Activated naive CD4-positive, alpha-beta T cell treated with Interleukin-2 at 50 U/mL for 16 hours (primary cell): ENCODE results near the gene ARL13B.
"Not testable (repeated sequence)": the region's sequence is repeated elsewhere in the genome, so short reads cannot be mapped to it uniquely, and the experiment has no call there.

Source experiments
- DNase-seq: peaks from one replicate; pipeline ENCODE4 v3.0.0-alpha.2; 2020

The ARL13B gene

DNA sequence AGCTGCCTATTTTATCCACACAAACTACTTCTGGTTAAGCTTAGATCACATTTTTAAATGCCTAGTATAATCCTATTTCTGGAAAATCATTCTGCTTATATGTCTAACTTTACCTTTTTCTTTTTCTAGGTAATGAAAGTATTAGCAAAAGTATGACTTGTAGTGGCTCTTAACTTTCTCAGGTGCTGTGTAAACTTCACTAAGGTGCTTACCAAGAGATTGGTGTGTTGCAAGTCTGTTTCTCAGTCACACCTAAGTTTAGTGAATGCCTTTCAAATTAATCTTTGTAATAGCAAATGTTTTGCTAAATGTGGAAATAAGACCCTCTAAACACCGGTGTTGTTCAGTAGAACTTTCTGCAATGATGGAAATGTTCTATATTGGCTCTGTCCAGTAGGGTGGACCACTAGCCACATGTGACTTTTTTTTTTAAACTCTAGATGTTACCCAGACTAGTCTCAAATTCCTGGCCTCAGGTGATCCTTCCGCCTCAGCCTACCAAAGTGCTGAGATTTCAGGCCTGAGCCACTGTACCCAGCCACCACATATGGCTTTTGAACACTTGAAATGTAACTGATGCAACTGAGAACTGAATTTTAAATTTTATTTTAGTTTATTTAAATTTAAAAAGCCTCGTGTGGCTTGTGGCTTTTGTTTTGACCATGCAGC, 22.0 kb downstream of the ARL13B start:
- DNase-seq: no peak

DNA sequence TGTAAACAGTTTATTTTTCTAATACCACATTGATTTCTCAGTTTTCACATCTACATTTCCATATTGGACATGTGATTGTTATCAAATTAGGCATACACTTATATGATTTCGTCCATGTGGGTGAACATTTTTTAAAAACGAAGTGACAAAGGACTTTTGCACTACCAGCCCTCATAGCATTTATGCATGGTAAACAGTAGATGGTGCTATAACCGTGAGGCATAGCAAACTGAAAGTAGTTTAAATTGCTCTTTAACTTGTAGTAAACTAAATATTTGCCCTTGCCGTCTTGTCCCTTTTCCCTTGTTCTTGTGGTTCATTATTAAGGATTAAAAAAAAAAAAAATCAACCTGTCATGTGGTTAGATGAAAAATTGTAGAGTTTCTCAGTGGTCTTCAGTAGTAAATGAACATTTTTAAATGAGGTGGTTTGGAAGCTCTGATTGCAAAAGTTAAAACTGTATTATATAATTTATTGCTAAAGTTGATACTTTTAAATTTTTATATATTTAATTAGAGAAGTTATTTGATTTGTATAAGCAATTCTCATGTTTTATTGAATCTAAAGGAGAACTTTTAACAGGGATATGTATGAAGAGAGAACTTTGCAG, 24.5 kb downstream of the ARL13B start:
- no peak for DNase-seq

DNA sequence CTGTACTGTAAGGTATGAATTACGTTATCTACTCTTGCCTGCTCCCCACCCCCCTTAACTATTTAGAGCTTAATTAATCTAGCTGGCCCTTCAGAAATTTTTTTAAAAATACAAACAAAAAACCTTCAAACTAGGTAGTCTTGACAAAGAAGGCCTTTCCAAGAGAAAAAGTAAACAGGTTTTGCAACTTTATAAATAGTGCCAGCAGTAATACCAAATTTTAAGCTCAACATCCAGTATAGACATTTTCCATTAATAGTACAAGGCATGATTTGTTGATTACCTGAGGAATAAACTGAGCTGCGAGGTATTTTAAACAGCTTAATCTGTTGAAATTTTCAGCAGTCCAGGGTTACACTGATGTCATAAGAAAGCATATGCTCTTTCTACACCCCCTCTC, 28.3 kb downstream of the ARL13B start:
- DNase-seq: no peak

DNA sequence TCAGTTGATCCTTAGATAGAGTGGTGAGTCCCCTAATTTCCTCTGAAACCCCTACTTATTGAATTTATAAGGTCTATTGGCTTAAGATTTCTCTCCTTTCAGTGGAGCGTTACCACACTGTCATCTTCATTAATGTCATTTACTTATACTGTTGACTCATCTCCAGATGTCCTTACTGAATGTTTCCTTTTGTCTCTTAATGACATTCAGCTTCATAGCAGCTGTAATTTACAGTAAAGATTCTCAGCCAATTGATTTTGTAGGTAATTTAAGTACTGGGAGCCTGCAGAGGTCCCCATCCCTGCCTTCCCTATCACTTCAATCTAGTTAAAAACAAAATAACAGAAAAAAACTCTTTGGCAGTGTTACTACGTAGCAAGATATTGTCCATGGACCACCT, 29.7 kb downstream of the ARL13B start:
- DNase-seq: no peak

DNA sequence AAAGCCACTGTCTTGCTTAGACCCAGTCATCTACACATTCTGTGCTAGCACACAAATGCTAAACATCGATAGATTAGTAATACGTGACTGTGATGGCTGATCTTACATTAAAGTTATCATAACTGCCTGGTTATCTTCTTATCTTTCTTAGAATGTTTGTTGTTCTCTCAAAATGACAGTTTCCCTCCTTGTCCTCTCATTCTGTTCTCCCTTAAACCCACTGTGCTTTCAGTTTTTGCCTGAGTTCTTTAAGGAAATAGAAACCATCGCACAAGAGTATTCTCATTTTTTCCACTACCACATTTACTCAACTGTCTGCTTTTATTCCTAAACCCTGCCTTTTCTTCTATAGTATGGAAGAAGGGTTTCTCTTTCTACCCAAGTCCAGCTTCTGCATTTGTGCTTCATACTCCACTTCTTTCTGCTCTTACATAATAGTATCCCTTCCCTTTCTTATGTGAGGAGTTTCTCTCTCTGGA, 31.3 kb downstream of the ARL13B start:
- DNase-seq: no peak

DNA sequence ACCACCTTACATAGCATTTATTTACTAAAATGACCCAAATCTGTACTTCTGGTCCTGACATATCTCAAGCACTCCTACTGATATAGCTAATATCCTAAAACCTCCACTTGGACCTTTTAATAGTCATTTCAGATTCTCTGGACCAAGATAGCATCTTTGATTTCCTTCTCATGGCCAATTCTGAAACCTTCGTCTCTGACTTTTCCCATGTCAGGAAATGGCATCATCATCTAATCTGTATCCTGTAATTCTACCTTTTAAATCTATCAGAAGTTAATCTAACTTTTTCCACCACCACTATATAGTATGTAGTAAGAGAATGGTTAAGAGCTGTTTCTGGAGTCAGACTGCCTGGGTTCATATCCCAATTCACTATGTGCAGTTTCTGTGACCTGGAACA, 32.2 kb downstream of the ARL13B start:
- DNase-seq: no peak

DNA sequence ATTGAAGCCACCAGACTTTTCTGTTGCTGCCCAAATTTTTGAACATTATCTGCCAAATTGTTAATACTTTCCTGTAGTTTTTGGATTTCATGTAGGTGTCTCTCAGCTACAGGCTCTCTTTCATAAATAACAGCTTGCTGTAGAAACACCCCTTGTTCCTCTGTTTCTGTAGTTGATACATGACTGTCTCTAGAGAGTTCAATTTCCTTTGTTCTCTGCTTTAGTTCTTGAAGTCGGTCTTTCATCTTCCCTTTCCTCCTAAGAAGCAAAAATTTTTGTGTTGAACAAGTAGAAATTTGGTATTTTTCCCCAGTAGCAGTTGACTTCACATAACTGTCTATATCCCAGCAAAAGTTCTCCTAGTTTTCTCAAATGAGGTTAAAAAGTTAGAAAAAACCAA, 35.1 kb downstream of the ARL13B start:
- DNase-seq: no peak

DNA sequence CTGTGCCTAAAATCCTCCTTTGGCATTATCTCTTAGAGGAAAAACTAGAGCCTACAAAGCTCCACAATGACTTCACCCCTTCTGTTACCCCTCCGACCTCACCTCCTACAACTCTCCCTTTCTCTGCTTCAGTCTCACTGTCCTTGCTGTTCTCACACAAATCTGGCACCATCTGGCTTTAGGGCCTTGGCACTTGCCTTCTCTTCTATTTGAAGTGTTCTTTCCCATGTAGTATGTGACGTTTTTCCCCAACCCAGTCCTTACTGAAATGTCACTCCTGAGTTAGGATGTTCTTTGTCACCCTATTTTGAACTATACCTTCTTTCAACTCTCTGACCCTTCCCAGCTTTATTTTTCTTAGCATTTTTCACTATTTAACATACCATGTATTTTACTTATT, 39.7 kb downstream of the ARL13B start:
- no peak for DNase-seq

DNA sequence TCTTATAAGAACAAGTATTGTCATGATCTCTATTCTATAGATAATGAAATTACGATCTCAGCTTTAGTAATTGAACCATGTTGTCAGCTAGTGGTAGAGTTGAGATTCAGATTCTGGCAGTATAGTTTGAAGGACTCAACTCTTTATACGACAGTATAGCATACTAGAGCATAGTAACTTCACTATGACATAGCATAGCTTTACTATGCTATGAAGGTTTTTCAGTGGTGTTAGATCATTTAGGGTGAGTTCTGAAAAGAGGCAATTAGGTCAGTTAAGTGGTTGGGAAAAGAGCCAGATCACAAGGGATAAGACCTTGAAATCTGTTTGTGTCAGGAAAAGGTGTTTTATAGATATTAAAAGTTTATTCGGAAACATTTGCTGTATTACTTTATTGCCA, 40.3 kb downstream of the ARL13B start:
- no peak for DNase-seq

DNA sequence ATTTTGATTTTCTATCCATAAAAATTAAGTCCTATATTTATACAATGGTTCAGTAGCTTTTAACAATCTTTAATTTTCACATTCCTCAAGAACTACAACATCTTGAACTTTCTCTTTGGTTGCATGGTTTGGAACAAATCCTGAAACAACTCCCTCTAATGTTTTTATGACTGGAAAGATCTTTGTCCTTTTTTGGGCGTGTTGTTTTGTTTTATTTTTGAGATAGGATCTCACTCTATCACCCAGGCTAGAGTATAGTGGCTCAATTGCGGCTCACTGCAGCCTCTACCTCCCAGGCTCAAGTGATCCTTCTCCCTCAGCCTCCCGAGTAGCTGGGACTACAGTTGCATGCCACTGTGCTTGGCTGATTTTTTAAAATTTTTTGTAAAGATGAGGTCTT, 44.4 kb downstream of the ARL13B start:
- DNase-seq: no peak

DNA sequence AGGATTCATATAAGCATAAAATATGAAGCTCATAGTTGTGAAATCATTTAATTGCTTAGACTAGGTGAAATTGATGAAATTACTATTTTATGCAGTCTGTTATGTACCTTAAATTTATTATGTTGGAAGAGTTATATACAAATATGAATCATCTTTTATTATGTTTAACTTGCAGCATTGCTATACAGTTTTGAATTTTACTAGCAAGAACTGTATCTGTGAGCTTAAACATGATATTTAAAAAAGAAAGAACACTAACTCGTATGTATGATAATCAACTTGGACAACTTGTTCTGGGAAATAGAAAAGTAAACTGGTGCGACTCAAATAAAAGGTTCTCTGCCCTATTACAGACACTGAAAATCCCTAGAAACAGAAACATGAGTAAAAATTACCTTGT, 46.7 kb downstream of the ARL13B start:
- no peak for DNase-seq

DNA sequence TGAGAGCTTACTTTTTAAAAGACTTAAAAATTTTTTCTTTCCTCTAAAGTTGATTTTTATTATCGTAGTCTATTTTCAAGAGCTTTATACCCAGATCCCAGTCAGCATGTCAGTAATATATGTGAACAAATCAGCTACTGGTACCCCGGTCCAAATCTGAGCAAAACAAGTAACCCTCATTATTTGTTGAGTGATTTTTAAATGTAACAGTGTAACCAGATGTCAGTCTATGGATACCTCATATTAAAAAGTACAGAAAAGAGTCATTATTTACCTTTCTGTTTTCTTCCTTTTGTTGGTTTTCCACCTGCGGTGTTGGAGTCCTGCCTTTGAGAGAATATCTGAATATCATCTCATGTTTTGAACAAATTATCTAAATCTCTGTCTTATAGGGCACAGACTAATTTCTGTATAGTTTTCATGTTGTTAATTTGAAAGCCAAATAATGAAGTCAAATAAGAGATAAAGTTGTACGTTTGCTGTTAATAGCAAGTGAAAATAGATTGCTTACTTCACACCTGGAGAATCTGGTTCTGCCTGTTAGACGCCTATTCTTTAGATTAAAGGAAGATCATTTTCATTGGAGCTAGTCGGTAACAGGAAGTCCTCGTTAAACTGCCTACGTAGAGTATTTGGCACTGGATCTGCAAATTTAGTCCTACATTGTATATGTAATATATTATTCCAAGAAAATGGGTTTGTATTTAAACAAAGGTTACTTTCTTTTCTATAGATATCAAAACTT, 48.3 kb downstream of the ARL13B start, which contains the start of gene STX19:
STX19 (minus strand) TSS at position 505 of the 745 bp plus-strand sequence. CDS start 13,328 bp downstream, outside the sequence.
- DNase-seq: no peak

DNA sequence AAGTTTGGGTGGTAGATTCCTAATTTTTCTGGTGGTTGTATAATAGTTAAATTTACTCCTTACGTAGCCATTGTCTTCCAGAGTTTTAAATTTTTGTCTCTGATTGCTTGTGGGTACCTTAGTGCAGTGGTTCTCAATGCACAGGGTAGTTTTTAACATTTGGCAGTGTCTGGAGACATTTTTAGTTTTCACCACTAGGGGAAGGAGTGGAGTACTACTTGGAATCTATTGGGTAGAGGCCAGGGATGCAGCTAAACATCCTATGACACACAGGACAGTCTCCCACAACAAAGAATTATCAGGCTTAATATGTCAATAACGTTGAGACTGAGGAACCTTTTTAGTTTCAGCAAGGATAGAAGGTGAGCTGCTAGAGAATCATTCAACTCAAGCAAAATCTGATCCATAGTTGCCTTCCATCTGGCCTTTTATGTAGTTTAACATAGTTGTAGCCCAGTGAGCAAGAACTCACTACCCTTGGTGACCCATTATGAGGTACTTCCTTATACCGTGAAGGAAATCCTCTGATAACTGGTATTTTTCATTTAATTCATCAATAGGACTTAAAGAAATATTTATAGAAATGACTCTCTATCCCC, 57.1 kb downstream of the ARL13B start:
- DNase-seq: no peak

DNA sequence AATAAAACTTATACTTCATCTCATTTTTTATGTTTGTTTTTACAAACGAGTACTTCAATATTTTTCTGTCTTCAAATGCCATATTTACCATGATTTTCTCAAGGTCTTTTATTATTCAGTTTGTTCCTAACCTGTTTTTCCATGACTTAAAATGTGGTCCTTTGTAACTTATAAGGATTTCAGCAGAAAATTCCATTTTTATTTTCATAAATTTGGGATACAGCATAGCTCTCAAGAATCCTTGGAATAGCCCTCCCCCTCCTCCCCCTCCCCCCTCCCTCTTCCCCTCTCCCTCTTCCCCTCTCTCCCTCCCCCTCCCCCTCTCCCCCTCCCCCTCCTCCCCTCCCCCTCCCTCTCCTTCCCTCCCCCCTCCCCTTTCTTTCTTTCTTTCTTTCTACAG, 63.3 kb downstream of the ARL13B start:
- no peak for DNase-seq

DNA sequence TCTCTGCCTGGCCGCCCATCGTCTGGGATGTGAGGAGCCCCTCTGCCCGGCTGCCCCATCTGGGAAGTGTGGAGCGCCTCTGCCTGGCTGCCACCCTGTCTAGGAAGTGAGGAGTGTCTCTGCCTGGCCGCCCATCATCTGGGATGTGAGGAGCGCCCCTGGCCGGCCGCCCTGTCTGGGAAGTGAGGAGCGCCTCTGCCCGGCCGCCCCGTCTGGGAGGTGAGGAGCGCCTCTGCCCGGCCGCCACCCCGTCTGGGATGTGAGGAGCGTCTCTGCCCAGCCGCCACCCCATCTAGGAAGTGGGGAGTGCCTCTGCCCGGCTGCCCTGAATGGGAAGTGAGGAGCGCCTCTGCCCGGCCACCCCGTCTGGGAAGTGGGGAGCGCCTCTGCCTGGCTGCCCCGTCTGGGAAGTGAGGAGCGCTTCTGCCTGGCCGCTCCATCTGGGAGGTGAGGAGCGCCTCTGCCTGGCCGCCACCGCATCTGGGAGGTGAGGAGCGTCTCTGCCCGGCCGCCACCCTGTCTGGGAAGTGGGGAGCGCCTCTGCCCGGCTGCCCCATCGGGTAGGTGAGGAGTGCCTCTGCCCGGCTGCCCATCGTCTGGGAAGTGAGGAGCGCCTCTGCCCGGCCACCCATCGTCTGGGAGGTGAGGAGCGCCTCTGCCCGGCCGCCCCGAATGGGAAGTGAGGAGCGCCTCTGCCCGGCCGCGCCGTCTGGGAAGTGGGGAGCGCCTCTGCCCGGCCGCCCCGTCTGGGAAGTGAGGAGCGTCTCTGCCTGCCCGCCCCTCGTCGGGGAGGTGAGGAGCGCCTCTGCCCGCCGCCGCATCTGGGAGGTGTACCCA, 64.4 kb downstream of the ARL13B start:
- DNase-seq: not testable (repeated sequence)

DNA sequence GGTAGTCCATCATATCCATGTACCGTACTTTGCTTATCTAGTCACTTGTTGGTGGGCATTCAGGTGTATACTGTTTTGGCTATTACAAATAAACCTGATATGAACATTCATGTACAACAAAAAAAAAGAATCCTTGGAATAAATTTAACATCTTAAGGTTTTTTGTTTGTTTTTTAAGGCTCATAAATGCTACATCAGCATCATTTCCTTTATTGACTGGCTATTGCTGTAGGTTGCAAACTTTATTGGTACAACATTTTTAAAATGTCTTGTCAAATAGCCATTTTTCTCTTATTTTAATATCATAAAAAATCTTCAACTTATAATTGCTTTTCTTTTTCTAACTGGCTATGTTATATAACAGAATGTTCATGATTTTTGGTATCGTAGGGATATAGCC, 66.6 kb downstream of the ARL13B start:
- no peak for DNase-seq

DNA sequence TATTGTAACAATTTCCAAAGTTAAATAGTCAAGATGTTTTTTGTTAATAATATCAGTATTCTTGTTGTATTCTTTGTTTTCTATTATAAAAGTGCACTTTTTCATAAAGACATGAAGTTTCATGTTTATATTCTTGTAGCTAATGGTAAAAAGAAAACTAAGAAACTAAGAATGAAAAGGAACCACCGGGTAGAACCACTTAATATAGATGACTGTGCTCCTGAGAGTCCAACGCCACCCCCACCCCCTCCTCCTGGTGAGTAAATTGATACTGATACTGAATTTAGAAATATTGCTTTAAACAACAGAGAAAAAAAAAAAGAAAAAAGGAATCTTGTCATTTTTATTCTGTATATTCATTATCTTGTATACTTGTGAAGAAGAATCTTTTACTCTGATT, 69.3 kb downstream of the ARL13B start:
- no peak for DNase-seq

DNA sequence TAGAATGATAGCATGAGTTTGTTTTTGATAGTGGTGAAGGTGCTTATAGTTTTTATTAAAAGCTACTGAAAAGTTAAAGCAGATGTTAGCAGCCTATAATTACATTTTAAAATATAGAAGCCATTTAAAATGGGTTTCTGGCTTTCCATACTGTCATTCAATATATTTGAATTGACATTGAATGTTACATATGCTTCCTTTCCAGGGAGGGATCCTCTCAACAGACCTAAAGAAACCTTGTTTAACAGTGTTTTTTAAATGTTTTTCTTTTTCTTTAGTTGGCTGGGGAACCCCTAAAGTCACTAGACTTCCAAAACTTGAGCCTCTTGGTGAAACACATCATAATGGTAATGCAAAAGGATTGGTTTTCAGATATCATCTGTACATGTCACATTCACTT, 70.6 kb downstream of the ARL13B start:
- no peak for DNase-seq

DNA sequence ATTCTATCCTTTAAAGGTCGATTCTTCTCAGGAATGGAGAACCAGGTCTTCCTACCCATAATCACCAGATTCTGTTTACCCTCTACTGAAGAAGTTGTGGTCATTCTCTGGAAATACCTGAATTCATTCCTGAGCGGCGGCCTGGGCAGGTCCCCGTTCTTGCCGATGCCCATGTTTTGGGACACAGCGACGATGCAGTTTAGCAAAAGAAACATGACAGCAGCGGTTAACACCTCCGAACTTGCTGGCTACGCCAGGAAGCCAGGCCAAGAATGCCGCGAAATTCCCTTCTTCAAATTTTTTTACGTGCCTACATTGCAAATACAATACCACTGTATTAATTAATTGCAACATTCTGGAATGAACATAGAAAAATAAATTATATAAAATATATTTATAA, 81.3 kb downstream of the ARL13B start:
- no peak for DNase-seq

DNA sequence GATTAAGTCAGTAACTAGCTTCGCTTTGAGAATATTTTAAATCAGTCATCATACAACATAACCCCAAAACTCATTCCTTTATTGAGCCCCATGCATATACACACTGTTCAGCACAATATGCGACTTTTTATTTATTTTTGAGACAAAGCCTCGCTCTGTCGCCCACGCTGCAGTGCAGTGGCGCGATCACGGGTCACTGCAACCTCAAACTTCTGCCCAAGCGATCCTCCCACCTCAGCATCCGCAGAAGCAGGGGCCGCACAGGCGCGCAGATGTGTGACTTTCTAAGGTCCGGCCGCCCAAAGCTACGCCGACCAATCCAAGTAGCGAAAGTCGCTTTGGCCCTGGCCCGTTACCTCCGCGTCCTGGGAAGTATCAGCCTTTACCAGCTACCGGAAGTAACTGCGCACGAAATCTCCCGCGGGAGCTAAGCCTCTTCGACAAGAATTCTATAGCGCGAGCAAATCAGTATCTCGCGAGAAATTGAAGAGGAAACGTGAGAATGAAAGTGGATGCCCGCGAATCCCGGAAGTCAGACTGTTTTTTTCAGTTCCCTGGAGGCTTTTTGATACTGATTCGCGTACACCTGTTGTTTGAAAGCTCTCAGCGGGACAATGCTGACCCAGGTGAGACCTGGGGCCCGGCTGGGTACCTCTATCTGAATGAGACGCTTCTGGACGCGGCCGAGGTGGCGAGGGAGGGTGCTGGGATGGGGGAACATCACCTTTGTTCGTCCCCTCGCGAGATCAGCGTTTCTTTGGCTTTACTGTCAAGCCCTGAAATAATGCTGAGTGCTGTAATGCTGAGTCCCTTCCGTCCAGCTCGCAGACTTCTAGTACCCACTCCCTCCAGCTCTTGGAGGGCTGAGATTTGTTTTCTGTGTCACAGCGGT, 82.8 kb downstream of the ARL13B start, which contains the start of the genes DHFR2 and NSUN3:
DHFR2 (minus strand) TSS at position 404 of the 892 bp plus-strand sequence. CDS start 1,405 bp downstream, outside the sequence.
NSUN3 (plus strand) TSS at position 549 of the 892 bp plus-strand sequence; CDS start at position 615, 66 bp downstream.
- DNase-seq: peak; percentile 80

DNA sequence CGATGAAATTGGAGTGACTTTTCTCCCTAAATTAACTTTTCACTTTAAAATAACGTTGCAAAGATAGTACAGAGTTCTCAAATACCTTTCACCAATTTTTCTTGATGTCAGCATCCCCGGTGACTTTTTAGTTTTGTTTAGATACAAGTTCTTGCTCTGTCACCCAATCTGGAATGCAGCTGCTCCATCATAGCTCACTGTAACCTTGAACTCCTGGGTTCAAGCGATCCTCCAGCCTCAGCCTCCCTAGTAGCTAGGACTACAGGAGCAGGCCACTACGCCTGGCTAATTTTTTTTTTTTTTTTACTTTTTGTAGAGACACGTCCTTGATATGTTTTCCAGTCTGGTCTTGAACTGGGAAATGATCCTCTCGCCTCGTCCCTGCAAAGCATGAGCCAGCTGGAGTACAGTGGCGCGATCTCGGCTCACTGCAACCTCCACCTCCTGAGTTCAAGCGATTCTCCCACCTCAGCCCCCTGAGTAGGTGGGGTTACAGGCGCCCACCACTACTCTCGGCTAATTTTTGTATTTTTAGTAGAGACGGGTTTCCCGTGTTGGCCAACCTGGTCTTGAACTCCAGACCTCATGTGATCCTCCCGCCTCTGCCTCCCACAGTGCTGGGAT, 83.7 kb downstream of the ARL13B start:
- no peak for DNase-seq
